Mesothelial cell of epicardium (in vitro differentiated cells): ENCODE results near the gene FANCB. TPM values are rescaled to one million over a fixed set of nuclear protein-coding genes. Genes with fewer than 3 reads are reported as not detected.

Experiments used
- DNase-seq, 2 experiments: peaks; one replicate each; pipeline ENCODE4 v3.0.0; 2021; ENCODE audit warnings: low spot score in 2 of 2; ENCODE audit not compliant: unreplicated experiment in 2 of 2
- H3K27ac Mint-ChIP-seq: 2 replicates; pipeline ENCODE4 v1.8.0; 2021; ENCODE audit warnings: mixed read lengths
- H3K27me3 Mint-ChIP-seq: 2 replicates; pipeline ENCODE4 v1.8.0; 2021; ENCODE audit warnings: low read depth, mixed read lengths
- H3K36me3 Mint-ChIP-seq: 2 replicates; pipeline ENCODE4 v1.8.0; 2021; ENCODE audit warnings: mixed read lengths
- H3K4me1 Mint-ChIP-seq: 2 replicates; pipeline ENCODE4 v1.8.0; 2021; ENCODE audit warnings: mixed read lengths
- H3K4me3 Mint-ChIP-seq: 2 replicates; pipeline ENCODE4 v1.8.0; 2021; ENCODE audit warnings: mild to moderate bottlenecking, moderate library complexity, mixed read lengths
- H3K9me3 Mint-ChIP-seq: 2 replicates; pipeline ENCODE4 v1.8.0; 2021; ENCODE audit warnings: mixed read lengths
- CTCF ChIP-seq: fragments of 200-600 bp; sonication (generic); IDR thresholded peaks from one replicate; pipeline ENCODE4 v1.5.0; 2021; ENCODE audit warnings: antibody characterized with exemption; ENCODE audit not compliant: unreplicated experiment
- total RNA-seq: library from RNA; stranded (reverse); gene quantifications from 3 replicates; pipeline ENCODE4 v1.2.1, GENCODE V29; 2021

Gene FANCB
- total RNA-seq, 1 donor from 2014 or later, result 6.2 TPM

GRCh38 chrX:14843666-14844065 lies 29.2 kb downstream of the FANCB start:
- Mint-ChIP-seq H3K27ac (no peak overlapping the region), H3K4me3 (no peak overlapping the region), H3K27me3 (no peaks in the 10 kb centered on the region), H3K9me3 (peaks cover 33% of the 10 kb centered on the region), H3K36me3 (peaks cover 2% of the 10 kb centered on the region), H3K4me1 (peaks cover 5% of the 10 kb centered on the region)
- DNase-seq, result no peak
- no peak for TF ChIP-seq CTCF

GRCh38 chrX:14837155-14837554 lies 35.7 kb downstream of the FANCB start:
- peaks cover 48% of the 10 kb centered on the region for H3K9me3 Mint-ChIP-seq
- peaks cover 19% of the 10 kb centered on the region for H3K36me3 Mint-ChIP-seq
- H3K4me3 Mint-ChIP-seq, result no peak overlapping the region
- no peaks in the 10 kb centered on the region for H3K27me3 Mint-ChIP-seq
- DNase-seq, result no peak
- no peak for TF ChIP-seq CTCF
- no peaks in the 10 kb centered on the region for H3K4me1 Mint-ChIP-seq
- H3K27ac Mint-ChIP-seq, result no peak overlapping the region

GRCh38 chrX:14832586-14832985 lies 40.3 kb downstream of the FANCB start:
- no peak for DNase-seq
- Mint-ChIP-seq H3K4me1 (no peaks in the 10 kb centered on the region), H3K4me3 (no peak overlapping the region), H3K27ac (no peak overlapping the region), H3K36me3 (peaks cover 20% of the 10 kb centered on the region), H3K9me3 (peaks cover 73% of the 10 kb centered on the region), H3K27me3 (no peaks in the 10 kb centered on the region)
- TF ChIP-seq CTCF, result no peak

- Mint-ChIP-seq H3K4me3 (no peak overlapping the region), H3K4me1 (no peaks in the 10 kb centered on the region)
These were observed 40.7 kb downstream of the FANCB start for GRCh38 chrX:14832151-14832550.

GRCh38 chrX:14829643-14830042 lies 43.2 kb downstream of the FANCB start:
- peaks cover 67% of the 10 kb centered on the region for H3K9me3 Mint-ChIP-seq
- no peak for DNase-seq
- H3K27ac Mint-ChIP-seq, result no peak overlapping the region
- H3K36me3 Mint-ChIP-seq, result peaks cover 5% of the 10 kb centered on the region
- no peaks in the 10 kb centered on the region for H3K4me1 Mint-ChIP-seq
- no peak for TF ChIP-seq CTCF
- H3K4me3 Mint-ChIP-seq, result no peak overlapping the region
- no peaks in the 10 kb centered on the region for H3K27me3 Mint-ChIP-seq

More at GRCh38 chrX:14832151-14832550, 40.7 kb downstream of the FANCB start:
- no peaks in the 10 kb centered on the region for H3K27me3 Mint-ChIP-seq
- no peak for TF ChIP-seq CTCF
- H3K9me3 Mint-ChIP-seq, result peaks cover 72% of the 10 kb centered on the region
- no peak overlapping the region for H3K27ac Mint-ChIP-seq
- peaks cover 20% of the 10 kb centered on the region for H3K36me3 Mint-ChIP-seq
- no peak for DNase-seq

GRCh38 chrX:14826319-14826718 lies 46.5 kb downstream of the FANCB start:
- H3K9me3 Mint-ChIP-seq, result peaks cover 57% of the 10 kb centered on the region
- no peak overlapping the region for H3K4me3 Mint-ChIP-seq
- TF ChIP-seq CTCF, result no peak
- DNase-seq, result no peak
- no peaks in the 10 kb centered on the region for H3K4me1 Mint-ChIP-seq
- H3K36me3 Mint-ChIP-seq, result peaks cover 3% of the 10 kb centered on the region
- no peaks in the 10 kb centered on the region for H3K27me3 Mint-ChIP-seq
- no peak overlapping the region for H3K27ac Mint-ChIP-seq
